ENCODE data around the gene NSUN5. TPM values are rescaled to one million over a fixed set of nuclear protein-coding genes. Genes with fewer than 3 reads are reported as not detected.

The NSUN5 gene
- total and polyA plus RNA-seq, 2 of the 8 experiments (the other 6 are each of a cell fraction or from before 2014, with no cell fraction given), result 56.2 to 89.0 TPM

- Histone ChIP-seq H3K4me1 (replicated peaks in 1 of 4; ENCODE audit: control insufficient read depth in 3 of 4, insufficient read depth in 4 of 4, low read length in 3 of 4) (peaks cover 0 to 15% (median 3%) of the 10 kb centered on the region in 4 experiments; a peak in 5 of 7 replicates), H4K91ac (replicated peaks; ENCODE audit: insufficient read length, low read length) (no peak overlapping the region), H2AFZ (ENCODE audit: low read length) (no peak overlapping the region), H2BK5ac (ENCODE audit: low read depth, low read length) (no peak overlapping the region), H3K79me2 (ENCODE audit: control insufficient read depth in 1 of 2, insufficient read depth in 2 of 2, low read length in 2 of 2) (no peaks in the 10 kb centered on the region), H2BK12ac (ENCODE audit: low read depth, low read length) (no peak overlapping the region), H3K23me2 (ENCODE audit: low read depth, low read length) (no peaks in the 10 kb centered on the region), H2BK120ac (replicated peaks; ENCODE audit: low read depth, low read length) (no peak overlapping the region), H3K4ac (replicated peaks; ENCODE audit: insufficient read length, low read depth, low read length) (no peak overlapping the region), H2BK15ac (ENCODE audit: low read length) (no peak overlapping the region), H4K8ac (ENCODE audit: extremely low read depth, insufficient read depth, low read length) (no peak overlapping the region), H3K4me3 (ENCODE audit: extremely low read depth in 1 of 4, insufficient read depth in 2 of 4, low read depth in 3 of 4, low read length in 4 of 4) (no peak overlapping the region), H3K14ac (ENCODE audit: insufficient read length) (no peak overlapping the region), H3K4me2 (ENCODE audit: insufficient read depth in 1 of 2, low read depth in 2 of 2, low read length in 2 of 2) (no peak overlapping the region), H3K27ac (ENCODE audit: low read depth, low read length) (no peak overlapping the region), H3K27me3 (replicated peaks in 1 of 4; ENCODE audit: control insufficient read depth in 3 of 4, extremely low read depth in 1 of 4, insufficient read depth in 3 of 4, low read length in 3 of 4) (no peaks in the 10 kb centered on the region; a peak in 1 of 7 replicates), H2AK5ac (ENCODE audit: low read depth, low read length) (no peak overlapping the region), H4K5ac (ENCODE audit: insufficient read length, low read depth, low read length) (no peak overlapping the region), H2BK20ac (ENCODE audit: low read length) (no peak overlapping the region), H3K36me3 (ENCODE audit: control insufficient read depth in 2 of 4, insufficient read depth in 4 of 4, low read length in 3 of 4) (no peaks in the 10 kb centered on the region), H4K20me1 (replicated peaks in 1 of 2; ENCODE audit: control insufficient read depth in 1 of 2, insufficient read depth in 2 of 2, low read length in 2 of 2) (no peaks in the 10 kb centered on the region), H3K79me1 (ENCODE audit: low read depth, low read length) (no peaks in the 10 kb centered on the region), H3K23ac (ENCODE audit: insufficient read length) (no peak overlapping the region), H3K56ac (replicated peaks; ENCODE audit: insufficient read length, low read depth, low read length) (no peak overlapping the region), H3K18ac (ENCODE audit: extremely low read depth, low read length) (no peak overlapping the region), H3K9me3 (ENCODE audit: insufficient read depth in 2 of 2, low read depth in 1 of 2, low read length in 1 of 2) (no peaks in the 10 kb centered on the region), H3K9ac (replicated peaks in 1 of 4; ENCODE audit: extremely low read depth in 1 of 4, low read depth in 3 of 4, low read length in 3 of 4) (no peak overlapping the region)
- no peak for DNase-seq (ENCODE audit: low read depth in 1 of 2, low spot score in 2 of 2)
- CTCF ChIA-PET (ENCODE audit: partially characterized antibody), result interaction anchor here (0.9 to 2.5 kb wide), 6 partner anchors 19 to 106 kb away, joined by 3 to 7 read pairs (median 4); no protein-coding TSS in a partner anchor
- POLR2A ChIA-PET (ENCODE audit: partially characterized antibody), result no interaction called here
- 74% methylated on average over 4 of the region's 4 CpGs; no CpG with 5 or more reads in 1 of the 2 experiments for WGBS, 2 experiments (ENCODE audit: extremely low coverage in 1 of 2, insufficient coverage in 1 of 2, insufficient read length in 1 of 2, insufficient replicate concordance in 2 of 2, low coverage in 1 of 2, low lambda C conversion rate in 2 of 2, missing lambda C conversion rate in 1 of 2)
- TF ChIP-seq CREB1 (IDR thresholded peaks at IDR 0.05), result no peak
- no peak for TF ChIP-seq EGR1 (IDR thresholded peaks at IDR 0.05; ENCODE audit: borderline replicate concordance, low read depth, low read length)
- no peak for FAIRE-seq
These were observed 36.9 kb upstream of the NSUN5 start for GRCh38 chr7:73345538-73345937.
